HG02970 (cell line): ENCODE measurements around the gene HOXB5.

Source experiments
- ATAC-seq: cut with Tn5 transposase; IDR thresholded peaks from one replicate; pipeline ENCODE4 v1.9.1; 2021; ENCODE audit warnings: mild to moderate bottlenecking, moderate library complexity, moderate number of reproducible peaks; ENCODE audit not compliant: unreplicated experiment, low FRiP score

The HOXB5 gene

GRCh38 chr17:48578616-48579470 lies 14.7 kb downstream of the HOXB5 start:
- ATAC-seq = no peak

- ATAC-seq = no peak
These were observed 15.5 kb downstream of the HOXB5 start, which contains the start of gene HOXB4 for GRCh38 chr17:48577946-48578615. HOXB4 (minus strand) TSS chr17:48578350; CDS start chr17:48578319, 31 bp downstream.

GRCh38 chr17:48577330-48577945 lies 16.1 kb downstream of the HOXB5 start:
- no peak for ATAC-seq

- no peak for ATAC-seq
These were observed 16.9 kb downstream of the HOXB5 start for GRCh38 chr17:48576479-48577309.

- no peak for ATAC-seq
These were observed 17.7 kb downstream of the HOXB5 start for GRCh38 chr17:48575673-48576478.

GRCh38 chr17:48575066-48575582 lies 18.5 kb downstream of the HOXB5 start:
- ATAC-seq = no peak

GRCh38 chr17:48574505-48575065 lies 19.0 kb downstream of the HOXB5 start:
- no peak for ATAC-seq

GRCh38 chr17:48571826-48572417 lies 21.7 kb downstream of the HOXB5 start:
- no peak for ATAC-seq

- ATAC-seq = no peak
These were observed 22.4 kb downstream of the HOXB5 start for GRCh38 chr17:48571024-48571818.

- ATAC-seq = no peak
These were observed 23.1 kb downstream of the HOXB5 start for GRCh38 chr17:48570325-48571023.

GRCh38 chr17:48569674-48570324 lies 23.8 kb downstream of the HOXB5 start:
- ATAC-seq = no peak

GRCh38 chr17:48569240-48569582 lies 24.4 kb downstream of the HOXB5 start:
- no peak for ATAC-seq

- no peak for ATAC-seq
These were observed 24.9 kb downstream of the HOXB5 start for GRCh38 chr17:48568499-48569239.

GRCh38 chr17:48567646-48568354 lies 25.8 kb downstream of the HOXB5 start:
- ATAC-seq = no peak

- no peak for ATAC-seq
These were observed 26.4 kb downstream of the HOXB5 start for GRCh38 chr17:48567209-48567608.

GRCh38 chr17:48566717-48567116 lies 26.9 kb downstream of the HOXB5 start:
- no peak for ATAC-seq
